ENCODE results near the gene IGSF22.

DNA sequence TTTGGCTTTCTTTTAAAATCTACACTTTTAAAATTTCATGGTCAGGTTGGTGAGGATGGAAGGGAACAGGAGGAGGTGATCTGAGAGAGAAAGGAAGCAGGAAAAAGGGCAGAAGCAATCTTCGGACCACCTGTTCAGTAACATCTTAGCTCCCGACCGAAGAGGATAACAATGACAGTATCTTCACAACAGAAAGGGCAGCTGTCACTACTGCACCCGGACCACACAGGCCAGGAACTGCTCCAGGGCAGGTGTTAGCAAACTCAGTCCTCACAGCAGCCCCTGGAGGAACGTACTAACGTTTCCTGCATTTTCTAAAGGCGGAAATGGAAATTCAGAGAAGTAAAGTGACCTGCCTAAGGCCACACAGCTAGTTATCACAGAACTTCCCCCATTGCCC, 48.8 kb upstream of the IGSF22 start:
- no peak for TF ChIP-seq HIVEP1 (CRISPR knock-in tag; IDR thresholded peaks at IDR 0.05)
- no peak for TF ChIP-seq RNF2 (conservative IDR thresholded peaks at IDR 0.05; ENCODE audit: low read depth)
- no peak for TF ChIP-seq IRF2 (CRISPR knock-in tag; IDR thresholded peaks at IDR 0.05)
- no peak for TF ChIP-seq POLR2AphosphoS5 (IDR thresholded peaks at IDR 0.05; ENCODE audit: low read depth, low read length)
- no peak for TF ChIP-seq ELF1 (CRISPR knock-in tag; IDR thresholded peaks at IDR 0.05)
- no peak for TF ChIP-seq ZNF660 (CRISPR knock-in tag; IDR thresholded peaks at IDR 0.05; ENCODE audit: borderline replicate concordance, low read depth)
- no peak for TF ChIP-seq ATF5 (CRISPR knock-in tag; IDR thresholded peaks at IDR 0.05; ENCODE audit: low read depth)
- TF ChIP-seq, protein P1, sequence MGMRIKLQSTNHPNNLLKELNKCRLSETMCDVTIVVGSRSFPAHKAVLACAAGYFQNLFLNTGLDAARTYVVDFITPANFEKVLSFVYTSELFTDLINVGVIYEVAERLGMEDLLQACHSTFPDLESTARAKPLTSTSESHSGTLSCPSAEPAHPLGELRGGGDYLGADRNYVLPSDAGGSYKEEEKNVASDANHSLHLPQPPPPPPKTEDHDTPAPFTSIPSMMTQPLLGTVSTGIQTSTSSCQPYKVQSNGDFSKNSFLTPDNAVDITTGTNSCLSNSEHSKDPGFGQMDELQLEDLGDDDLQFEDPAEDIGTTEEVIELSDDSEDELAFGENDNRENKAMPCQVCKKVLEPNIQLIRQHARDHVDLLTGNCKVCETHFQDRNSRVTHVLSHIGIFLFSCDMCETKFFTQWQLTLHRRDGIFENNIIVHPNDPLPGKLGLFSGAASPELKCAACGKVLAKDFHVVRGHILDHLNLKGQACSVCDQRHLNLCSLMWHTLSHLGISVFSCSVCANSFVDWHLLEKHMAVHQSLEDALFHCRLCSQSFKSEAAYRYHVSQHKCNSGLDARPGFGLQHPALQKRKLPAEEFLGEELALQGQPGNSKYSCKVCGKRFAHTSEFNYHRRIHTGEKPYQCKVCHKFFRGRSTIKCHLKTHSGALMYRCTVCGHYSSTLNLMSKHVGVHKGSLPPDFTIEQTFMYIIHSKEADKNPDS (CRISPR knock-in tag; IDR thresholded peaks at IDR 0.05): no peak
- TF ChIP-seq DPF2 (CRISPR knock-in tag; IDR thresholded peaks at IDR 0.05; ENCODE audit: borderline replicate concordance, low read depth): no peak
- TF ChIP-seq MXD3 (CRISPR knock-in tag; IDR thresholded peaks at IDR 0.05): no peak

Measured in HepG2 (cell line).